ENCODE measurements around the gene KDELR1.

The KDELR1 gene

GRCh38 chr19:48413879-48414587 lies 22.7 kb upstream of the KDELR1 start:
- Histone ChIP-seq H3K27me3 (replicated peaks; ENCODE audit: control insufficient read depth, insufficient read depth, low read length) (no peaks in the 10 kb centered on the region), H3K9ac (ENCODE audit: low read length) (no peak overlapping the region), H3K4me1 (ENCODE audit: control insufficient read depth, insufficient read depth, low read length) (no peaks in the 10 kb centered on the region), H3K36me3 (ENCODE audit: control insufficient read depth, insufficient read depth, low read length, severe bottlenecking) (no peaks in the 10 kb centered on the region), H3K9me3 (ENCODE audit: control insufficient read depth, low read length) (no peaks in the 10 kb centered on the region), H3K4me3 (ENCODE audit: low read length) (no peak overlapping the region)
- DNase-seq (ENCODE audit: low read depth) = no peak

- Histone ChIP-seq H3K9me3 (ENCODE audit: control insufficient read depth, low read length) (no peaks in the 10 kb centered on the region), H3K4me3 (ENCODE audit: low read length) (no peak overlapping the region), H3K4me1 (ENCODE audit: control insufficient read depth, insufficient read depth, low read length) (no peaks in the 10 kb centered on the region), H3K9ac (ENCODE audit: low read length) (no peak overlapping the region), H3K36me3 (ENCODE audit: control insufficient read depth, insufficient read depth, low read length, severe bottlenecking) (no peaks in the 10 kb centered on the region), H3K27me3 (replicated peaks; ENCODE audit: control insufficient read depth, insufficient read depth, low read length) (no peaks in the 10 kb centered on the region)
- DNase-seq (ENCODE audit: low read depth) = no peak
These were observed 14.5 kb upstream of the KDELR1 start for GRCh38 chr19:48405850-48406249.

GRCh38 chr19:48405010-48405659 lies 13.8 kb upstream of the KDELR1 start:
- peaks cover 3% of the 10 kb centered on the region for H3K4me1 ChIP-seq (ENCODE audit: control insufficient read depth, insufficient read depth, low read length)
- H3K9ac ChIP-seq (ENCODE audit: low read length) = no peak overlapping the region
- no peak for DNase-seq (ENCODE audit: low read depth)
- H3K36me3 ChIP-seq (ENCODE audit: control insufficient read depth, insufficient read depth, low read length, severe bottlenecking) = no peaks in the 10 kb centered on the region
- no peak overlapping the region for H3K4me3 ChIP-seq (ENCODE audit: low read length)
- no peaks in the 10 kb centered on the region for H3K27me3 ChIP-seq (replicated peaks; ENCODE audit: control insufficient read depth, insufficient read depth, low read length)
- H3K9me3 ChIP-seq (ENCODE audit: control insufficient read depth, low read length) = no peaks in the 10 kb centered on the region

GRCh38 chr19:48403606-48404005 lies 12.3 kb upstream of the KDELR1 start:
- no peak overlapping the region for H3K4me3 ChIP-seq (ENCODE audit: low read length)
- no peaks in the 10 kb centered on the region for H3K27me3 ChIP-seq (replicated peaks; ENCODE audit: control insufficient read depth, insufficient read depth, low read length)
- H3K4me1 ChIP-seq (ENCODE audit: control insufficient read depth, insufficient read depth, low read length) = peaks cover 3% of the 10 kb centered on the region
- H3K9me3 ChIP-seq (ENCODE audit: control insufficient read depth, low read length) = no peaks in the 10 kb centered on the region
- DNase-seq (ENCODE audit: low read depth) = peak; percentile 55
- H3K9ac ChIP-seq (ENCODE audit: low read length) = no peak overlapping the region
- H3K36me3 ChIP-seq (ENCODE audit: control insufficient read depth, insufficient read depth, low read length, severe bottlenecking) = no peaks in the 10 kb centered on the region

DNA sequence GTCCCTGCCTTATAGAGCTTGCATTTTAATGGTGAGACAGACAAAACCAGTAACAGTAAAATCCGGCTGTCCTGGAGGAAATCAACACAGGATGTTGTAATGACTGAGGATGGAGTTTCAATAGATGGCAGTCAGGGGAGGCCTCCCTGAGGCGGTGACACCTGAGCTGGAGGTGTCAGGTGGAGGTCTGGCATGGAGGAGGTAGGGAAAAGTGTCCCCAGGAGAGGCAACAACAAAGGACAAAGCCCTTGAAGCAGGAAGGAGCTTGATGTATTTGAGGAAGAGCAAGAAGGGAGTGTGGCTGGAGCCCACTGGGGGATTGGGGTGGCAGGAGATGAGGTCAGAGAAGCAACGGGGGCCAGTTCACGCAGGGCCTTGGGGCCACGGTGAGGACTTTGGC lies 9.9 kb upstream of the KDELR1 start:
- H3K9me3 ChIP-seq (ENCODE audit: control insufficient read depth, low read length) = no peaks in the 10 kb centered on the region
- H3K9ac ChIP-seq (ENCODE audit: low read length) = no peak overlapping the region
- H3K36me3 ChIP-seq (ENCODE audit: control insufficient read depth, insufficient read depth, low read length, severe bottlenecking) = no peaks in the 10 kb centered on the region
- no peak overlapping the region for H3K4me3 ChIP-seq (ENCODE audit: low read length)
- peaks cover 14% of the 10 kb centered on the region for H3K4me1 ChIP-seq (ENCODE audit: control insufficient read depth, insufficient read depth, low read length)
- no peak for DNase-seq (ENCODE audit: low read depth)
- H3K27me3 ChIP-seq (replicated peaks; ENCODE audit: control insufficient read depth, insufficient read depth, low read length) = no peaks in the 10 kb centered on the region

DNA sequence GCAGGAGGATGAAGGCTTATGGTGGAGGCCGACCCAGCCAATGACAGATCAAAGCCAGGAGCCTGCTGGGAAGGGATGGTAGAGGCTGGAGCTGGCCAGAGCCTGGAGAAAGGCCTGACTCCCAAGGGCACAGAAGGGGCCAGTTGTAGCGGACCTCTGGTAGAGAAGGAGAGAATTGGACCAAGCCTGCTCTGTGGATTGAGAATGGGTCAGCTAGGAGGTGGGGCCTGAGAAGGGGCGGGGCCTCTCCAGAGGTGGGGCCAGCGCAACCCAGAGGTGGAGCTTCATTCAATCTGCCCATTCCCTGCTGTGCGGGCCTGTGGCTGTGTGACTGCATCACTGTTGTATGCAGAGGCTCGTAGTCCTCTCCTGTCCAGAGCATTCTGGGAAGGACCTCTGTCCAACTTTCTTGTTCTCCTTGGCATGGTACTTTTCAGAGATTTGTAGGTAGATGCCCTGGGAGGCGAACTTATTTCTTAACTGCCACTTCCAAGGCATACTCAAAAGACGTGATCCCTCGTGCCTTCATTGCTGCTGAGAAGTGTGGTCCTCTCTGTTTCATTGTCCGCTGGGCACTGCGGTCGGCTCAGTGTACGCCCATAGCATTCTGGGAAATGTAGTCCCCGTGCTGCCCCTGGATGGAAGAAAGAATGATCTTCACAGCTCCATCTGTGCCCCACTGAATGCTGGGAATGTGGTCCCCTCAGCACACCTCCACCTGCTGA lies 8.8 kb upstream of the KDELR1 start:
- Histone ChIP-seq H3K27me3 (replicated peaks; ENCODE audit: control insufficient read depth, insufficient read depth, low read length) (no peaks in the 10 kb centered on the region), H3K9ac (ENCODE audit: low read length) (peak overlapping the region; percentile 82), H3K4me3 (ENCODE audit: low read length) (peak overlapping the region; percentile 78), H3K36me3 (ENCODE audit: control insufficient read depth, insufficient read depth, low read length, severe bottlenecking) (no peaks in the 10 kb centered on the region), H3K4me1 (ENCODE audit: control insufficient read depth, insufficient read depth, low read length) (peaks cover 14% of the 10 kb centered on the region), H3K9me3 (ENCODE audit: control insufficient read depth, low read length) (no peaks in the 10 kb centered on the region)
- no peak for DNase-seq (ENCODE audit: low read depth)

GRCh38 chr19:48398375-48399235 lies 7.3 kb upstream of the KDELR1 start:
- Histone ChIP-seq H3K9ac (ENCODE audit: low read length) (peak overlapping the region; percentile 94), H3K4me1 (ENCODE audit: control insufficient read depth, insufficient read depth, low read length) (peaks cover 18% of the 10 kb centered on the region), H3K27me3 (replicated peaks; ENCODE audit: control insufficient read depth, insufficient read depth, low read length) (peaks cover 4% of the 10 kb centered on the region), H3K9me3 (ENCODE audit: control insufficient read depth, low read length) (no peaks in the 10 kb centered on the region), H3K4me3 (ENCODE audit: low read length) (peak overlapping the region; percentile 79), H3K36me3 (ENCODE audit: control insufficient read depth, insufficient read depth, low read length, severe bottlenecking) (no peaks in the 10 kb centered on the region)
- DNase-seq (ENCODE audit: low read depth) = peak; percentile 58

GRCh38 chr19:48398102-48398374 lies 6.7 kb upstream of the KDELR1 start:
- H3K4me3 ChIP-seq (ENCODE audit: low read length) = peak overlapping the region; percentile 79
- peaks cover 4% of the 10 kb centered on the region for H3K27me3 ChIP-seq (replicated peaks; ENCODE audit: control insufficient read depth, insufficient read depth, low read length)
- H3K9me3 ChIP-seq (ENCODE audit: control insufficient read depth, low read length) = no peaks in the 10 kb centered on the region
- no peak for DNase-seq (ENCODE audit: low read depth)
- no peaks in the 10 kb centered on the region for H3K36me3 ChIP-seq (ENCODE audit: control insufficient read depth, insufficient read depth, low read length, severe bottlenecking)
- H3K4me1 ChIP-seq (ENCODE audit: control insufficient read depth, insufficient read depth, low read length) = peaks cover 18% of the 10 kb centered on the region
- H3K9ac ChIP-seq (ENCODE audit: low read length) = peak overlapping the region; percentile 94

DNA sequence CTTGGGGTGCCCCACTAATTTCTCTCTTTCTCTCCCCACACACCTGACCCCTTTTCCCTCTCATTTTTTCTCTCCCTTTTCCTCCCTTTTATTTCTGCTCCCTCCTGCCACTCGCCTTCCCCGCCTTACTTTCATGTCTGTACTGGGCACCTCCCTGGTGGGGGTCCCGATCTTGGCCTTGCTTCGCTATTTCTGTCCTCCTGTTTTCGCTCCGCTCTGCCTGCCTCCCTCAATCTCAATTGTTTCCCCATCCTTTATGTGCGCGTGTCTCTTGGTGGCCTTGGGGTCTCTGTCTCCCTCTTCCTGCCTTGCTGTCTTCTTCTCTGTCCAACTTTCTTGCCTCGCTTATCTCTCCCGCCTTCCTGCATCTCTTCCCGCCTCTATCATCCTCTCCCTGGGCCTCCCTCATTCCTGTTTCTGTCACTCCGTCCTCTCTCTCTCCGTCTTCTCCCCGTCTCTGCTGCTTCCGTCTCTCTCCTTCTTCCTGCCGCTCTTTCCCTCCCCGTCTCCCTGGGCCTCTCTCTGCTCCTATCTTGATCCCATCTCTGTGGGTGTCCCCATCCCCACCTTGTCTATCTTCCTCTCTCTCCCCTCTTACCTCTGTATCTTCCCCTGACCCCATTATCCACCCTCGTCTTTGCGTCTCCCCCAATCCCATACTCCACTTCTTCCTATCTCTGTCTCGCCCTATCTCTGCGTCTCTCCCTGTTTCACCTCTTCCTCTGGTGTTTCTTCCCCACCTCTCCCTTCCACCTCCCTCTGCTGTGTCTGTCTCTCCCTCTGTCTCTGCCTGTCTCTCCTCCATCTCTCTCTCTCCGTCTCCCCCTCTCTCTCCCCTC lies 6.1 kb upstream of the KDELR1 start:
- Histone ChIP-seq H3K9ac (ENCODE audit: low read length) (peak overlapping the region; percentile 94), H3K27me3 (replicated peaks; ENCODE audit: control insufficient read depth, insufficient read depth, low read length) (peaks cover 4% of the 10 kb centered on the region), H3K36me3 (ENCODE audit: control insufficient read depth, insufficient read depth, low read length, severe bottlenecking) (no peaks in the 10 kb centered on the region), H3K9me3 (ENCODE audit: control insufficient read depth, low read length) (no peaks in the 10 kb centered on the region), H3K4me1 (ENCODE audit: control insufficient read depth, insufficient read depth, low read length) (peaks cover 18% of the 10 kb centered on the region), H3K4me3 (ENCODE audit: low read length) (peak overlapping the region; percentile 79)
- no peak for DNase-seq (ENCODE audit: low read depth)

DNA sequence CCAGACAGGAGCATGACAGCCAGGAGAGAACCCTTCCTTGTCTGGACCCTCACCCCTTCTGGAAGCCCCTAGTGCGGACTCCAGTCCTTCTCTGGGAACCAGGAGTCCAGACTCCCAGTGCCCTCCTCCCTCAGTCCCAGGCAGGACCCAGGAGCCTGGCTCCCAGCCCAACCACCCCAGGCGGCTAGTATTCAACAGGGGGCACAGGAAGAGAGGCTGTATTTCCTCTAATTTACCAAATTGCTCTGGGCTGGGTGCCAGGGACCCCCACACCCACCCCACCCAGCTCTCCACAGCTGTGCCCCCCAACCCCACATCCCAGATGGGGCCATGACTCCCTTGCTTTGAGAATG lies 5.4 kb upstream of the KDELR1 start:
- H3K4me3 ChIP-seq (ENCODE audit: low read length) = no peak overlapping the region
- H3K4me1 ChIP-seq (ENCODE audit: control insufficient read depth, insufficient read depth, low read length) = peaks cover 18% of the 10 kb centered on the region
- peaks cover 4% of the 10 kb centered on the region for H3K27me3 ChIP-seq (replicated peaks; ENCODE audit: control insufficient read depth, insufficient read depth, low read length)
- no peaks in the 10 kb centered on the region for H3K9me3 ChIP-seq (ENCODE audit: control insufficient read depth, low read length)
- no peak for DNase-seq (ENCODE audit: low read depth)
- peak overlapping the region; percentile 94 for H3K9ac ChIP-seq (ENCODE audit: low read length)
- no peaks in the 10 kb centered on the region for H3K36me3 ChIP-seq (ENCODE audit: control insufficient read depth, insufficient read depth, low read length, severe bottlenecking)
